SK-N-MC (cell line): ENCODE results near the gene POLG2.

Source experiments
- EZH2 ChIP-seq: fragments of 200-600 bp; sonication (generic); IDR thresholded peaks from one replicate; pipeline ENCODE4 v1.6.1; 2017; ENCODE audit warnings: antibody characterized with exemption
- FOXP2 ChIP-seq: optimal IDR thresholded peaks from 2 replicates; pipeline ENCODE3; 2011; ENCODE audit warnings: mild to moderate bottlenecking, moderate library complexity; ENCODE audit not compliant: insufficient read depth; ENCODE audit errors: extremely low read length, control extremely low read depth
- POLR2AphosphoS5 ChIP-seq: IDR thresholded peaks from 2 replicates; pipeline ENCODE4 v1.6.1; 2012; ENCODE audit warnings: mild to moderate bottlenecking, low read depth, low read length, borderline replicate concordance

GRCh38 chr17:64502809-64503208, 6.0 kb upstream of the POLG2 start:
- no peak for TF ChIP-seq POLR2AphosphoS5
- no peak for TF ChIP-seq EZH2
- no peak for TF ChIP-seq FOXP2
